GM18505 (cell line): ENCODE data around the gene RNU6-9.

Experiments
- ATAC-seq: cut with Tn5 transposase; IDR thresholded peaks from one replicate; pipeline ENCODE4 v1.9.1; 2021; ENCODE audit not compliant: unreplicated experiment
- POLR2A ChIP-seq: IDR thresholded peaks from 4 replicates; pipeline ENCODE4 v1.6.1; 2011; ENCODE audit warnings: borderline replicate concordance; ENCODE audit not compliant: insufficient read depth, insufficient read length; ENCODE audit errors: extremely low read depth

The RNU6-9 gene

DNA sequence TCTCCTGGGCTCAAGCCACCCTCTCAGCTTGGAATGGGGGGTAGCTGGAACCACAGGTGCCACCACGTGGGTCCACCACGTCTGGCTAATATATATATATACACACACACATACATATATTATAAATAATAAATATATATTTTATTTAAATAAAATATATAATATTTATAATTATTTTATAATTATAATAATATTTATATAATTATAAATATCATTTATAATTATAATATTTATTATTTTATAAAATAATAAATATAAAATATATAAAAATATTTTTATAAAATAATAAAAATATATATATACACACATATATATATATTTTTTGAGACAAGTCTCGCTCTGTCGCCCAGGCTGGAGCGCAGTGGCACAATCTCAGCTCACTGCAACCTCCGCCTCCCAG lies 38.7 kb upstream of the RNU6-9 start:
- TF ChIP-seq POLR2A = no peak
- no peak for ATAC-seq

DNA sequence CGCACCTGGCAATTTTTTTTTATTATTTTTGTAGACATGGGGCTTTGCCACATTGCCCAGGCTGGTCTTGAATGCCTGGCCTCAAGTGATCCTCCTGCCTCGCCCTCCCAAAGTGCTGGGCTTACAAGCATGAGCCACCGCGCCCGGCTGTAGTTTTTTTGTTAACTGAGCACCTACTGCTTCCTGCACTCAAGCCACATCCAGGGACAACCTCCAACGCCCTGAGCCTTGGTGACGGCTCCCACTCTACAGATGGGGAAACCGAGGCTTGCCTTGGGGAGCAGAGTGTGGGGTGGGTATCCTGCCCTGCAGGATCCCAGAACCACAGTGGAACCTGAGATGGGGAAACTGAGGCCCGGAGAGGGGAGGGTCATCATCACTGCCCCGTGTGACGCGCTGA lies 38.1 kb upstream of the RNU6-9 start:
- no peak for ATAC-seq
- TF ChIP-seq POLR2A = no peak

DNA sequence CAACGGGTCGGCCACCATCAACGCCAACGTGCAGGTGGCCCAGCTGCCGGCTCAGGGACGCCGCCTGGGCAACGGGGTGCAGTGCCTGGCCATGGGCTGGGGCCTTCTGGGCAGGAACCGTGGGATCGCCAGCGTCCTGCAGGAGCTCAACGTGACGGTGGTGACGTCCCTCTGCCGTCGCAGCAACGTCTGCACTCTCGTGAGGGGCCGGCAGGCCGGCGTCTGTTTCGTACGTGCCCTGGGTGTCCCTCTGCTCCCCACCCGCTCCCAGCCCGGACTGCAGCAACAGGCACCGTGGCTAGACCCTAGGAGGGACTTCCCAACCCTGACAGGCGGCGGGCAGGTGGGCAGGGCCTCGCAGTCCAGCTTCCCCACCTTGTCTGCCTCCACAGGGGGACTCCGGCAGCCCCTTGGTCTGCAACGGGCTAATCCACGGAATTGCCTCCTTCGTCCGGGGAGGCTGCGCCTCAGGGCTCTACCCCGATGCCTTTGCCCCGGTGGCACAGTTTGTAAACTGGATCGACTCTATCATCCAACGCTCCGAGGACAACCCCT lies 37.6 kb upstream of the RNU6-9 start:
- ATAC-seq = no peak
- TF ChIP-seq POLR2A = no peak

DNA sequence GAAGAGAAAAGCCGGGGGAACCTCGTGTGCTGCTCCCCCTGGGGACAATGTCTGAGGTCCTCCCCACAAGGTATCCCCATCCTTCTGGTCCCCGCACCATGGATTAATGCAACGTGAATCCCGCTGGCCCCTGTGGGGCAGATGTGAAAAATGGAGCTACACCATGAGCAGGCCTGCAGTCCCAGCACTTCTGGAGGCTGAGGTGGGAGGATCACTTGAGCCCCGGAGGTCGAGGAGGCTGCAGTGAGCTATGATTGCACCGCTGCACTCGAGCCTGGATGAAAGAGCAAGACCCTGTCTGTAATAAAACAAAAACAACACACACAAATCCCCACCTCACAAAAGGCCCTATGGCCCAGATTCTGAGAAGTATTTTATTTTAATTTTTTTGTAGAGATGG lies 35.0 kb upstream of the RNU6-9 start:
- no peak for TF ChIP-seq POLR2A
- no peak for ATAC-seq

DNA sequence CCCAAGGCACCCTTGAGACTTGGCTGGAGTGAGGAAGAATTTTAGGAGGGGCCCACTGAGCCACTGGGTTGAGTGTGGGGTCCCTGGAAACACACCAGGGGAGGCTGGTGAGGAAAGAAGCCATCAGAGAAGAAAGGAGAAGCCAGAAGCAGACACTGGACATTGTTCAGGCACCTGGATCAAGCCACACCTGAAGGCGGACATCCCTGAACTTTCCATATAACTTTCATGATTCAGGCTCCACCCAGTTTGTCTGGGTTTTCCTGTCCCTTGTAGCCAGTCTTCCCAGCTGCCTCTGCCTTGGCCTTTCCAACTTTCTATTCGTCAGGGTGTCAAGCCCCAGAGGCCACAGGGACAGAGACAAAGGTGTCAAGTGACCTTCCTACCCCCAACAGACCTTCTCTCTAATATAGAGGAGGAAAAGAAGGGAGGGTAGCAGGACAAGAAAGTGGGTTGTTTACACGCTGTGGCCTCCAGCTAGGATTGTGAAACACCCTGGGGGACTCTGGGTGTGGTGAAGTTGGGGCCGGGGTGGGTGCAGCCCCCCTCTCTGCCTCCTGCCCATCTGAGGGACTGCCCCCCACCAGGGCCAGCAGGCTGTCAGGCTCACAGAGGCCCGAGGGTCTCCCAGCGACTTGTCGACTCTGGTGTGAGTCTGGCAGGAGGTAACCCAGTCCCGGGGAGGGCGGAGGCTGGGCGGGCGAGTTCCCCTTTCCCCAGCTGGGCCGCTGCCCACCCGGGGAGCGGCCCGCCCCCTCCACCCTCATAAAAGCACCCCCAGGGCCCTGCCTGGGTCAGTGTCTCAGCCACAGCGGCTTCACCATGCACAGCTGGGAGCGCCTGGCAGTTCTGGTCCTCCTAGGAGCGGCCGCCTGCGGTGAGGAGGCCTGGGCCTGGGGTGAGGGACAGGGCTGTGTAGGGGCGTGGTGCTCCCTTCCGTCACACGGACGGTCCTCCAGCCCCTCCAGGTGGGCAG lies 34.1 kb upstream of the RNU6-9 start, which contains the start of gene CFD:
Gene CFD (plus strand): TSS at position 797 of the 976 bp plus-strand sequence. CDS start 26 bp downstream, at position 823.
- TF ChIP-seq POLR2A = no peak

DNA sequence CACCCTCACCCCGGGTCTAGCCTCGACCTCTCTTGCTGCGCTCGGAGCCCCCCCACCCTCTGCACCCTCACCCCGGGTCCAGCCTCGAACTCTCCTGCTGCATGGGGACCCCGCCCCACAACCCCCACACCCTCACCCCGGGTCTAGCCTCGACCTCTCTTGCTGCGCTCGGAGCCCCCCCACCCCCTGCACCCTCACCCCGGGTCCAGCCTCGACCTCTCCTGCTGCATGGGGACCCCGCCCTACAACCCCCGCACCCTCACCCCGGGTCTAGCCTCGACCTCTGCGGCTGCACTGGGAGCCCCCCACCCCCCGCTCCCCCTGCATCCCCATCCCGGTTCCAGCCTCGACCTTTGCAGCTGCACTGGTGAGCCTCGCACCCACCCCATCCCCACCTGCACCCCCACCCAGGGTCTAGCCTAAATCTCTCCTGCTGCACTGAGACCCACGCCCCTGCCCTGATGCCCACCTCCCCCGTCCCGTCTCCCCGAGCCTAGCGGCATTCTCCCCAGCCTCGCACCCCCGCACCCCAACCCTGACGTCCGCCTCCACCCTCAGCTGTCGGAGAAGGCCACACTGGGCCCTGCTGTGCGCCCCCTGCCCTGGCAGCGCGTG lies 32.0 kb upstream of the RNU6-9 start:
- no peak for ATAC-seq
- TF ChIP-seq POLR2A = no peak

More for the DNA sequence above, 34.1 kb upstream of the RNU6-9 start, which contains the start of gene CFD:
- ATAC-seq = no peak

DNA sequence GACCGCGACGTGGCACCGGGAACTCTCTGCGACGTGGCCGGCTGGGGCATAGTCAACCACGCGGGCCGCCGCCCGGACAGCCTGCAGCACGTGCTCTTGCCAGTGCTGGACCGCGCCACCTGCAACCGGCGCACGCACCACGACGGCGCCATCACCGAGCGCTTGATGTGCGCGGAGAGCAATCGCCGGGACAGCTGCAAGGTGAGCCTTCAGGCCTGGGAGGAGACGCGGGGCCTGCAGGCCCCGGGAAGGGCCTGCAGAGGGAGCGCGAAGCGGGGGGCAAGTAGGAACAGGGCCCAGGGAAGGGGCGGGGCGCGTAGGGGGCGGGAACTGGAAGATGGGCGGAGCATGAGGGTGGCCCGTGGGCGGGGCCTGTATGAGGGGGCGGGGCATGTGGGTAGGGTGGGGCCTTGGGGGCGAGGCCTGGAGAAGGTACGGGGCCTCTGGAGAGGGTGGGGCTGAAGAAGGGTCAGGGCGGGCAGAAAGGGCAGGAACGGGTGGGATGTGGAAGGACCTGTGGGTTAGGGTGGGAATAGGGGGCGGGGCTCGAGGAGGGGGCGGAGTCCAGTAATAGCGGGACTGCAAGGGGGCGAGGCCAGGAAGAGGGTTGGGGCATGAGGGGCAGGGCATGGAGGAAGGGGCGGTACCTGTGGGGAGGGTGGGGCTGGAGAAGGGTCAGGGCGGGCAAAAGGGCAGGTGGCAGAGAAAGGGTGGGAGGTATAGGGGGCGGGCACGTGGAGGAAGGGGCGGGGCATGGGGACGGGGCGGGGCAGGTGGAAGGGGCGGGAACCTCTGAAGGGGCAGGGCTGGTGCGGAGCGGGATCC lies 31.3 kb upstream of the RNU6-9 start:
- no peak for TF ChIP-seq POLR2A
- no peak for ATAC-seq

DNA sequence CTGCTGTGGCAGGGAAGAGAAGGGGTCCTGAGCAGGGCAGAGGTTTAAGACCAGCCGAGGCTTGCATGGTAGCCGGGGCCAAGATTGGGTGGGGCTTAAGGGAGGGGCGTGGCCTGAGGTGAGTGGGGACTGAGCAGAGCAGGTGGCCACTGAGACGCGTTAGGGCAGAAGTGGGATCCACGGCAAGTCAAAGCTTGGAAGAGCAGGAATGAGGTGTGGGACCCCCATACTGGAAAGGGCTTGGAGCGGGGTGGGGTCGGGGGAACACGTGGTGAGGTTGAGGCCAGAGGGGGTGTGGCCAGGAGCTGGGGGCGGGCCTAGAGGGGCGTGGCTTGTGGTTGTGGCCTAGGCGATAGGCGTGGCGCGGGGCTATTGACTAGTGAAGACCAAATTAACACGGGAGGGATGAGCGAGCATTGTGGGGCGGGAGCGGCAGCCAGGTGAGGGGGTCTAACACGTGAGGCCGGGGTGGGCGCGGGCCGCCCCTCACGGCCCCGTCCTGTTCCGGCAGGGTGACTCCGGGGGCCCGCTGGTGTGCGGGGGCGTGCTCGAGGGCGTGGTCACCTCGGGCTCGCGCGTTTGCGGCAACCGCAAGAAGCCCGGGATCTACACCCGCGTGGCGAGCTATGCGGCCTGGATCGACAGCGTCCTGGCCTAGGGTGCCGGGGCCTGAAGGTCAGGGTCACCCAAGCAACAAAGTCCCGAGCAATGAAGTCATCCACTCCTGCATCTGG lies 30.5 kb upstream of the RNU6-9 start:
- TF ChIP-seq POLR2A = no peak
- ATAC-seq = no peak

DNA sequence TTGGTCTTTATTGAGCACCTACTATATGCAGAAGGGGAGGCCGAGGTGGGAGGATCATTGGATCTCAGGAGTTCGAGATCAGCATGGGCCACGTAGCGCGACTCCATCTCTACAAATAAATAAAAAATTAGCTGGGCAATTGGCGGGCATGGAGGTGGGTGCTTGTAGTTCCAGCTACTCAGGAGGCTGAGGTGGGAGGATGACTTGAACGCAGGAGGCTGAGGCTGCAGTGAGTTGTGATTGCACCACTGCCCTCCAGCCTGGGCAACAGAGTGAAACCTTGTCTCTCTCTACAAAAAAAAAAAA lies 30.0 kb upstream of the RNU6-9 start:
- no peak for TF ChIP-seq POLR2A
- ATAC-seq = no peak

DNA sequence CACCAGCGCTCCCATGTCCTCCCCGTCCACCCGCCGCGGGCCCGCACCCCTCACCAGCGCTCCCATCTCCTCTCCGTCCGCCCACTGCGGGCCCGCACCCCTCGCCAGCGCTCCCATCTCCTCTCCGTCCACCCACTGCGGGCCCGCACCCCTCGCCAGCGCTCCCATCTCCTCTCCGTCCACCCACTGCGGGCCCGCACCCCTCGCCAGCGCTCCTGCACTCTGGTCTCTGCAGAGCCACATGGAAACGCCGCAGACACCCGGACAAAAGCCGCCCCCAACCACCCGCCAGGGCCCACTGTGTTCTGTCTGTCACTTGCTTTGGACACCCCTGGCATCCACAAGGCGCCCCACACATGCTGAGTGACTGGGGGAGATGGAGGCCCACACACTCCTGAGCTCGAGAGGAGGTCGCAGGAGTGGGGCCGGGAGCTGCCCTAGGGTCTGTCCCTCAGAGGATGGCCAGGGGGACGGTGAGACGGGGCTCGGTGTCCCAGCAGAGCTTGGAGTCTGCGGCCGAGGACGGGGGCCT lies 26.4 kb upstream of the RNU6-9 start:
- TF ChIP-seq POLR2A = no peak
- ATAC-seq = no peak

DNA sequence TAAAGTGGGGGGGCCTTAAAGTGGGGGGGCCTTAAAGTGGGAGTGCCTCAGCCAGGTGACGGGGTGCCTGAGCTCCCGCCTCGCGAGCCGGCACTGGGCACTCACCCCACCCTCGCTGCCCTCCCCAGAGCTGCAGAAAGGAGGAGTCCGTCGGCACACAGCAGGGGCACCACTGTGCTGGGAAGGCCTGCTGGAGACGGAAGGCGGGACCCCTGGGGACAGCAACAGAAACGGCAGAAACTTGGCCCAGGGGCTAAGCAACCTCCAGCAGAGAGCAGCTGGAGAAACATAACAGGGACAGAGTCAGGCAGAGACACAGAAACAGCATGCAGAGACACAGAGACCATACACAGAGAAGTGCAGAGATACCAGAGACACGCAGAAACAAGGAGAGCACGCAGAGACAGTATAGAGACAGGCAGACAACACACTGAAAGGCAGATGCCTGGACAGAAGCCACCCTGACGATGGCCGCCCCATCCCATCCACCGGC lies 25.9 kb upstream of the RNU6-9 start:
- no peak for ATAC-seq

DNA sequence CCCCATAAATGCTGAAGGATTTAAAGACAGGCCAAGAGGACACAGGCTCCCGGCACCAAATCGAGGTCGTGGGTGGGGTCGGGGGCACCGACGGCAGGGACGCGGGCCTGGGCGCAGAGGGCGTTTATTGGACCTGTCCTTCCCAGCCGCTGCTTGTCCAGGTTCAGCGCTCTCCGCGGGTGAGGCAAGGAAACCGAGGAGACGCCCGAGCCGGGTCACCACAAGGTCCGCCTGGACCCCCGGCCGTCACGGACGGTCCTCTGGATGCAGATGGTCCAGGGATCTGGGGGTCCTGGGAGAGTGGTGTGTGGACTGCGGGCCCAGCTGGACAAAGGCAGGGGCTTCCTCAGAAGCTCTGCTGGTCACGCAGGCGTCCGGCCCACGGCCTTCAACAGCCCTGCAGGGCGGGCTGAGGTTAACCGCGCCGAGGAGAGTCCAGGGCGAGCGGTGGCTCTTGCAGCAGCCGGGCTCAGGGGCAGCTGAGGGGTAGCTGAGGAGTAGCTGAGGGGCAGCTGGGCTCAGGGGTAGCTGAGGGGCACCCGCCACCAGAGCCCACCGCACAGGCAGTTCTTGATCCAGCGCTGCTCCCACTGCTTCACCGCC lies 25.3 kb upstream of the RNU6-9 start:
- no peak for ATAC-seq
- no peak for TF ChIP-seq POLR2A

More for the DNA sequence above, 25.9 kb upstream of the RNU6-9 start:
- TF ChIP-seq POLR2A = no peak
